Measurements from ENCODE around the gene NAGLU. TPM values are rescaled to one million over a fixed set of nuclear protein-coding genes. Genes with fewer than 3 reads are reported as not detected.
A peak's percentile ranks its signal among the peaks of the same experiment; 100 is the strongest.
"Not testable (repeated sequence)": the region's sequence is repeated elsewhere in the genome, so short reads cannot be mapped to it uniquely, and the experiment has no call there.

The NAGLU gene
- total RNA-seq, 2 experiments from 2014 or later, result 7.8 TPM

GRCh38 chr17:42538482-42538881 is 2.4 kb downstream of the NAGLU start:
- peaks cover 42% of the 10 kb centered on the region for H3K4me1 Mint-ChIP-seq (ENCODE audit: low read depth)
- Histone ChIP-seq H3K36me3 (ENCODE audit: insufficient read depth, low read length) (peaks cover 7% of the 10 kb centered on the region), H3K27ac (ENCODE audit: low read depth in 1 of 2, low read length in 2 of 2) (no peak overlapping the region), H3K27me3 (ENCODE audit: control insufficient read depth in 1 of 2, insufficient read depth in 2 of 2, low read length in 2 of 2) (no peaks in the 10 kb centered on the region), H3K9me3 (ENCODE audit: control insufficient read depth in 1 of 2, insufficient read depth in 1 of 2, low read length in 2 of 2) (no peaks in the 10 kb centered on the region), H3K4me1 (ENCODE audit: insufficient read depth, low read length) (peaks cover 40% of the 10 kb centered on the region), H3K4me3 (ENCODE audit: low read length) (no peak overlapping the region)
- H3K36me3 Mint-ChIP-seq (ENCODE audit: low read depth), result peaks cover 5% of the 10 kb centered on the region
- H3K27me3 Mint-ChIP-seq, result no peaks in the 10 kb centered on the region
- ChIA-PET CTCF (no interaction called here), POLR2A (interaction anchor here (4.9 kb wide), 1 partner anchor 10 kb away, joined by 20 read pairs; no protein-coding TSS in a partner anchor)
- intact Hi-C loops (cut with DNase I, micrococcal nuclease), result no loop called here
- peak overlapping the region; percentile 91 for H3K4me3 Mint-ChIP-seq
- TF ChIP-seq CTCF (IDR thresholded peaks at IDR 0.05), result no peak
- no peak overlapping the region for H3K27ac Mint-ChIP-seq
- DNase-seq (no peak), ATAC-seq (ENCODE audit: poor library complexity) (no peak)
- H3K9me3 Mint-ChIP-seq, result no peaks in the 10 kb centered on the region

GRCh38 chr17:42540558-42540957 is 4.5 kb downstream of the NAGLU start:
- ATAC-seq (ENCODE audit: poor library complexity); H3K36me3 Mint-ChIP-seq (ENCODE audit: low read depth); DNase-seq; H3K27ac ChIP-seq (ENCODE audit: low read depth in 1 of 2, low read length in 2 of 2); intact Hi-C loops (cut with DNase I, micrococcal nuclease); H3K27me3 ChIP-seq (ENCODE audit: control insufficient read depth in 1 of 2, insufficient read depth in 2 of 2, low read length in 2 of 2); H3K4me3 ChIP-seq (ENCODE audit: low read length); H3K27me3 Mint-ChIP-seq; H3K9me3 ChIP-seq (ENCODE audit: control insufficient read depth in 1 of 2, insufficient read depth in 1 of 2, low read length in 2 of 2); H3K36me3 ChIP-seq (ENCODE audit: insufficient read depth, low read length); H3K9me3 Mint-ChIP-seq: not testable (repeated sequence)
- H3K4me1 ChIP-seq (ENCODE audit: insufficient read depth, low read length), result peaks cover 36% of the 10 kb centered on the region
- Mint-ChIP-seq H3K27ac (peak overlapping the region; percentile 38), H3K4me3 (peak overlapping the region; percentile 60), H3K4me1 (ENCODE audit: low read depth) (peaks cover 33% of the 10 kb centered on the region)
- POLR2A ChIA-PET, result interaction anchor here (0.6 to 2.0 kb wide), 4 partner anchors 10 to 152 kb away, joined by 3 to 6 read pairs (median 5); partner anchors contain the start of gene STAT3
- CTCF ChIA-PET, result interaction anchor here (0.5 to 1.9 kb wide), 3 partner anchors 9 to 88 kb away, joined by 3 to 12 read pairs (median 3); no protein-coding TSS in a partner anchor

GRCh38 chr17:42541041-42541833 is 5.2 kb downstream of the NAGLU start:
- no peak for TF ChIP-seq CTCF (IDR thresholded peaks at IDR 0.05)
- ChIA-PET POLR2A (interaction anchor here (0.6 to 2.0 kb wide), 6 partner anchors 10 to 450 kb away, joined by 3 to 6 read pairs (median 5); partner anchors contain the start of gene STAT3), CTCF (interaction anchor here (0.5 to 1.9 kb wide), 3 partner anchors 10 to 88 kb away, joined by 3 to 12 read pairs (median 3); no protein-coding TSS in a partner anchor)
- peaks cover 30% of the 10 kb centered on the region for H3K4me1 Mint-ChIP-seq (ENCODE audit: low read depth)
- peaks cover 5% of the 10 kb centered on the region for H3K36me3 Mint-ChIP-seq (ENCODE audit: low read depth)
- no peak overlapping the region for H3K4me3 ChIP-seq (ENCODE audit: low read length)
- H3K9me3 Mint-ChIP-seq, result no peaks in the 10 kb centered on the region
- H3K4me3 Mint-ChIP-seq, result peak overlapping the region; percentile 60
- H3K27me3 ChIP-seq (ENCODE audit: control insufficient read depth in 1 of 2, insufficient read depth in 2 of 2, low read length in 2 of 2), result no peaks in the 10 kb centered on the region
- H3K4me1 ChIP-seq (ENCODE audit: insufficient read depth, low read length), result peaks cover 31% of the 10 kb centered on the region
- H3K27ac ChIP-seq (ENCODE audit: low read depth in 1 of 2, low read length in 2 of 2), result peak overlapping the region in 1 of 2 donors; percentile 15
- intact Hi-C loops (cut with DNase I, micrococcal nuclease), result no loop called here
- peak overlapping the region; percentile 38 for H3K27ac Mint-ChIP-seq
- H3K9me3 ChIP-seq (ENCODE audit: control insufficient read depth in 1 of 2, insufficient read depth in 1 of 2, low read length in 2 of 2), result no peaks in the 10 kb centered on the region
- ATAC-seq (ENCODE audit: poor library complexity) (peak; percentile 37), DNase-seq (peak in 3 of 14 experiments; percentile 34 to 55 (median 50))
- H3K27me3 Mint-ChIP-seq, result no peaks in the 10 kb centered on the region
- H3K36me3 ChIP-seq (ENCODE audit: insufficient read depth, low read length), result peaks cover 7% of the 10 kb centered on the region
